ENCODE measurements around the gene STK31.
"Not testable (repeated sequence)": the region's sequence is repeated elsewhere in the genome, so short reads cannot be mapped to it uniquely, and the experiment has no call there.

The STK31 gene

DNA sequence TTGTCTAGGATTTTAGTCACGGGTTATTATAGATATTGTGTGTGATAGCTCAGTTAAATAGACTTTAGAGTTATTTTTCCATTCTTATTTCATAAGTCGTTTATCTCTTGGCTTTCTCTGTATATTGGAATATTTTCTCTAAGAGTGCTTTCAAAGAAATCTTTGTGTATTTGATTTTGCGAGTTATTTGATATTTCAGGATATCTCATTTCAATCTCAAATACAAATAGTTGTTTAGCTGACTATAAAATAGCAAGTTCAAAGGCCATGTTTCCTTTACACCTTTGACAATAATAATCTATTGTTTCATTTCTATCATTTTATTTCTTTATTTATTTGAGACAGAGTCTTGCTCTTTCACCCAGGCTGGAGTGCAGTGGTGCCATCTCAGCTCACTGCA, 55.9 kb downstream of the STK31 start:
- no peak overlapping the region for H3K4me3 ChIP-seq (ENCODE audit: control insufficient read depth in 1 of 7, extremely low read depth in 1 of 7, insufficient read depth in 4 of 7, low read depth in 2 of 7, low read length in 6 of 7)
- H3K27me3 ChIP-seq (replicated peaks in 2 of 5; ENCODE audit: control insufficient read depth in 4 of 5, insufficient read depth in 5 of 5, low read length in 4 of 5): no peaks in the 10 kb centered on the region
- WGBS (ENCODE audit: insufficient coverage): no CpG with 5 or more reads among the region's 3 CpGs
- no peaks in the 10 kb centered on the region for H3K36me3 ChIP-seq (ENCODE audit: control insufficient read depth in 4 of 4, insufficient read depth in 4 of 4, low read length in 3 of 4)
- H3K27ac ChIP-seq (ENCODE audit: insufficient read depth in 1 of 2, low read depth in 1 of 2, low read length in 2 of 2, poor library complexity in 1 of 2, severe bottlenecking in 2 of 2): no peak overlapping the region
- H3K4me1 ChIP-seq (ENCODE audit: control extremely low read depth in 1 of 4, control insufficient read depth in 4 of 4, insufficient read depth in 4 of 4, low read length in 3 of 4): peaks cover 0 to 2% (median under 1%) of the 10 kb centered on the region in 4 experiments
- POLR2A ChIA-PET: no interaction called here
- no peaks in the 10 kb centered on the region for H3K9me3 ChIP-seq (ENCODE audit: control extremely low read depth in 1 of 5, control insufficient read depth in 4 of 5, insufficient read depth in 2 of 5, low read depth in 1 of 5, low read length in 4 of 5)
- CTCF ChIA-PET: no interaction called here
- no peak for DNase-seq

DNA sequence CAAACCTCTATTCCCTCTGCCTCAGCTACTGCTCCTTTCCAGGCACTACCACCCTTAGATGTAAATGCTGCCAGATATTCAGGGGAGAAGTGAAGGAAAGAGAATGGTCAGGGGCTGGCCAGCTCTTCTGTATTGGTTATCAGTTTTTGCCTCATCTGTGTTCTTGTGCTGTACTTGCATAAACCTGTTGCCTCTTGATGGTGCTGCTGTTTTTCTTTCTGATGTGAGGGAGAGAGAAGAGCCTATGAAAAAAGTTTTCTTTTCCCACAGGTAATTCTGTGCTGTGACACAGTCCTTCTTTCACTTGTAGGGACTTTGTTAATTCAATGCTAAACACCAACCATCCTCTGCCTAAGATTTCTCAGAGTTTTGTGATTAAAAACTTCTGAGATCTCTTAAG, 57.5 kb downstream of the STK31 start:
- no peaks in the 10 kb centered on the region for H3K27me3 ChIP-seq (replicated peaks in 2 of 5; ENCODE audit: control insufficient read depth in 4 of 5, insufficient read depth in 5 of 5, low read length in 4 of 5)
- POLR2A ChIA-PET: no interaction called here
- H3K4me3 ChIP-seq (ENCODE audit: control insufficient read depth in 1 of 7, extremely low read depth in 1 of 7, insufficient read depth in 4 of 7, low read depth in 2 of 7, low read length in 6 of 7): no peak overlapping the region
- no peaks in the 10 kb centered on the region for H3K36me3 ChIP-seq (ENCODE audit: control insufficient read depth in 4 of 4, insufficient read depth in 4 of 4, low read length in 3 of 4)
- CTCF ChIA-PET: no interaction called here
- H3K4me1 ChIP-seq (ENCODE audit: control extremely low read depth in 1 of 4, control insufficient read depth in 4 of 4, insufficient read depth in 4 of 4, low read length in 3 of 4): no peaks in the 10 kb centered on the region
- no peak overlapping the region for H3K27ac ChIP-seq (ENCODE audit: insufficient read depth in 1 of 2, low read depth in 1 of 2, low read length in 2 of 2, poor library complexity in 1 of 2, severe bottlenecking in 2 of 2)
- no peaks in the 10 kb centered on the region for H3K9me3 ChIP-seq (ENCODE audit: control extremely low read depth in 1 of 5, control insufficient read depth in 4 of 5, insufficient read depth in 2 of 5, low read depth in 1 of 5, low read length in 4 of 5)
- DNase-seq: no peak

DNA sequence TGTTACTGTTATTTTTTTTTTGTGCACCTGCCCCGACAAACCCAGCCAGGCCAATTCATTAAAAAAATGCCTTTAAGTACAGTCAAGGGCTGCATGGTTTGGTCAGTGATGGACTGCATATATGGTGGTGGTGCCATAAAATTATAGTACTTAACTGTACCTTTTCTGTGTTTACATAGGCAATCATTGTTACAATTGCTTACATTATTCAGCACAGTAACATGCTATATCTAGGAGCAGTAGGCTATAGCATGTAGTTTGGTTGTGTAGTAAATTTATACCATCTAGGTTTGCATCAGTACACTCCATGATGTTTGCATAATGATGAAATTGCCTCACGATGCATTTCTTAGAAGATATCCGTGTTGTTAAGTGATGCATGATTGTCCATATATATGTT, 58.0 kb downstream of the STK31 start:
- H3K4me3 ChIP-seq (ENCODE audit: control insufficient read depth in 1 of 7, extremely low read depth in 1 of 7, insufficient read depth in 4 of 7, low read depth in 2 of 7, low read length in 6 of 7): no peak overlapping the region
- CTCF ChIA-PET: no interaction called here

DNA sequence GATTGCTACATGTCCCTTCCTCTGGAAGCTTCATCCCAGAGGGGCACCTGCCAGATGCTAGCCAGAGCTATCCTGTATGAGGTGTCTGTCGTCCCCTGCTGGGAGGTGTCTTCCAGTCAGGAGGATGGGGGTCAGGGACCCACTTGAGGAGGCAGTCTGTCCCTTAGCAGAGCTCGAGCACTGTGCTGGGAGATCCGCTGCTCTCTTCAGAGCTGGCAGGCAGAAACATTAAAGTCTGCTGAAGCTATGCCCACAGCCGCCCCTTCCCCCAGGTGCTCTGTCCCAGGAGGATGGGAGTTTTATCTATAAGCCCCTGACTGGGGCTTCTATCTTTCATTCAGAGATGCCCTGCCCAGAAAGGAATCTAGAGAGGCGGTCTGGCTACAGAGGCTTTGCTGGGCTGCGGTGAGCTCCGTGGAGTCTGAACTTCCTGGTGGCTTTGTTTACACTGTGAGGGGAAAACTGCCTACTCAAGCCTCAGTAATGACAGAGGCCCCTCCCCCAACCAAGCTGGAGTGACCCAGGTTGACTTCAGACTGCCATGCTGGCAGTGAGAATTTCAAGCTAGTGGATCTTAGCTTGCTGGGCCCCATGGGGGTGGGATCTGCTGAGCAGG, 69.3 kb downstream of the STK31 start:
- H3K9me3 ChIP-seq (ENCODE audit: control extremely low read depth in 1 of 5, control insufficient read depth in 4 of 5, insufficient read depth in 2 of 5, low read depth in 1 of 5, low read length in 4 of 5); POLR2A ChIA-PET; H3K36me3 ChIP-seq (ENCODE audit: control insufficient read depth in 4 of 4, insufficient read depth in 4 of 4, low read length in 3 of 4); H3K4me3 ChIP-seq (ENCODE audit: control insufficient read depth in 1 of 7, extremely low read depth in 1 of 7, insufficient read depth in 4 of 7, low read depth in 2 of 7, low read length in 6 of 7); H3K27ac ChIP-seq (ENCODE audit: insufficient read depth in 1 of 2, low read depth in 1 of 2, low read length in 2 of 2, poor library complexity in 1 of 2, severe bottlenecking in 2 of 2); H3K27me3 ChIP-seq (replicated peaks in 2 of 5; ENCODE audit: control insufficient read depth in 4 of 5, insufficient read depth in 5 of 5, low read length in 4 of 5); CTCF ChIA-PET; H3K4me1 ChIP-seq (ENCODE audit: control extremely low read depth in 1 of 4, control insufficient read depth in 4 of 4, insufficient read depth in 4 of 4, low read length in 3 of 4); DNase-seq: not testable (repeated sequence)
- 98% methylated on average over 6 of the region's 7 CpGs for WGBS (ENCODE audit: insufficient coverage)

More for the DNA sequence above, 58.0 kb downstream of the STK31 start:
- Histone ChIP-seq H3K27ac (ENCODE audit: insufficient read depth in 1 of 2, low read depth in 1 of 2, low read length in 2 of 2, poor library complexity in 1 of 2, severe bottlenecking in 2 of 2) (no peak overlapping the region), H3K9me3 (ENCODE audit: control extremely low read depth in 1 of 5, control insufficient read depth in 4 of 5, insufficient read depth in 2 of 5, low read depth in 1 of 5, low read length in 4 of 5) (no peaks in the 10 kb centered on the region), H3K4me1 (ENCODE audit: control extremely low read depth in 1 of 4, control insufficient read depth in 4 of 4, insufficient read depth in 4 of 4, low read length in 3 of 4) (no peaks in the 10 kb centered on the region), H3K27me3 (replicated peaks in 2 of 5; ENCODE audit: control insufficient read depth in 4 of 5, insufficient read depth in 5 of 5, low read length in 4 of 5) (no peaks in the 10 kb centered on the region), H3K36me3 (ENCODE audit: control insufficient read depth in 4 of 4, insufficient read depth in 4 of 4, low read length in 3 of 4) (no peaks in the 10 kb centered on the region)
- no peak for DNase-seq
- POLR2A ChIA-PET: no interaction called here
- WGBS (ENCODE audit: insufficient coverage): no CpG with 5 or more reads among the region's 3 CpGs

DNA sequence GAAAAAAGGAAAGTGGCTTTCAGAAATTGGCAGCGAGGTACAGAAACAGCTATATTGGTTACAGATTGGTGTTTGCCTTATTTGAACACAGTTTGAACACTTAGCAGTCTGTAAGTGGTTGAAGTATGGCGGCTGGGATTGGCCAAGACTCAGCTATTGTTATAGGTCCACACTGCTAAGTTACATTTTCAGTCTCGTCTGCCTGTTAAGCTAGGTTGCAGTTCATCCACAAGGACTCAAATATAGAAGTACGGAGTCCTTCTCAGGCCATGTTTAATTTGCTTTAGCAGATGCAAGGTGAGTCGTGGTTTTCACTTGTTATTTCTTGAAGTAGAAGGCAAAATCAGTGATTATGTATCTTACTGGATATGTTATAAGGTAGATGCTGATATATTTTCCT, 73.1 kb downstream of the STK31 start:
- H3K27me3 ChIP-seq (replicated peaks in 2 of 5; ENCODE audit: control insufficient read depth in 4 of 5, insufficient read depth in 5 of 5, low read length in 4 of 5): no peaks in the 10 kb centered on the region
- H3K4me3 ChIP-seq (ENCODE audit: control insufficient read depth in 1 of 7, extremely low read depth in 1 of 7, insufficient read depth in 4 of 7, low read depth in 2 of 7, low read length in 6 of 7): no peak overlapping the region
- no peaks in the 10 kb centered on the region for H3K4me1 ChIP-seq (ENCODE audit: control extremely low read depth in 1 of 4, control insufficient read depth in 4 of 4, insufficient read depth in 4 of 4, low read length in 3 of 4)
- 100% methylated on average over 3 of the region's 5 CpGs for WGBS (ENCODE audit: insufficient coverage)
- H3K9me3 ChIP-seq (ENCODE audit: control extremely low read depth in 1 of 5, control insufficient read depth in 4 of 5, insufficient read depth in 2 of 5, low read depth in 1 of 5, low read length in 4 of 5): peaks cover 0 to 5% (median 0%) of the 10 kb centered on the region in 5 experiments
- CTCF ChIA-PET: interaction anchor here (0.6 kb wide), 1 partner anchor 869 kb away, joined by 6 read pairs; no protein-coding TSS in a partner anchor
- no peaks in the 10 kb centered on the region for H3K36me3 ChIP-seq (ENCODE audit: control insufficient read depth in 4 of 4, insufficient read depth in 4 of 4, low read length in 3 of 4)
- POLR2A ChIA-PET: no interaction called here
- no peak for DNase-seq
- H3K27ac ChIP-seq (ENCODE audit: insufficient read depth in 1 of 2, low read depth in 1 of 2, low read length in 2 of 2, poor library complexity in 1 of 2, severe bottlenecking in 2 of 2): no peak overlapping the region

DNA sequence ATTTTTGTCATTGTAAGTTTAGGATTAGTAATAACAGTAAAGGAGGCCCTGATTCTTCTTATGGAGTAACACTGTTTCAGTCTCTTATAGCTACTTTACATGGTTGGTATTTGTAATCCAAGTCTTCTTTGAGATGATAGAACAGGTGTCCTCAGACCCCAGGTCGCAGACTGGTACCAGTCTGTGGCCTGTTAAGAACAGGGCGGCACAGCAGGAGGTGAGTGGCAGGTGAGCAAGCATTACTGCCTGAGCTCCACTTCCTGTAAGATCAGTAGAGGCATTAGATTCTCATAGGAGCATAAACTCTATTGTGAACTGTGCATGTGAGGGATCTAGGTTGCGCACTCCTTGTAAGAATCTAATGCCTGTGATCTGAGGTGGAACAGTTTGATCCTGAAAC, 77.3 kb downstream of the STK31 start:
- CTCF ChIA-PET: no interaction called here
- no peak overlapping the region for H3K4me3 ChIP-seq (ENCODE audit: control insufficient read depth in 1 of 7, extremely low read depth in 1 of 7, insufficient read depth in 4 of 7, low read depth in 2 of 7, low read length in 6 of 7)
- no peaks in the 10 kb centered on the region for H3K36me3 ChIP-seq (ENCODE audit: control insufficient read depth in 4 of 4, insufficient read depth in 4 of 4, low read length in 3 of 4)
- no peak for DNase-seq
- no peaks in the 10 kb centered on the region for H3K27me3 ChIP-seq (replicated peaks in 2 of 5; ENCODE audit: control insufficient read depth in 4 of 5, insufficient read depth in 5 of 5, low read length in 4 of 5)
- H3K27ac ChIP-seq (ENCODE audit: insufficient read depth in 1 of 2, low read depth in 1 of 2, low read length in 2 of 2, poor library complexity in 1 of 2, severe bottlenecking in 2 of 2): no peak overlapping the region
- POLR2A ChIA-PET: no interaction called here
- WGBS (ENCODE audit: insufficient coverage): 100% methylated on average over 3 of the region's 3 CpGs
- no peaks in the 10 kb centered on the region for H3K9me3 ChIP-seq (ENCODE audit: control extremely low read depth in 1 of 5, control insufficient read depth in 4 of 5, insufficient read depth in 2 of 5, low read depth in 1 of 5, low read length in 4 of 5)
- H3K4me1 ChIP-seq (ENCODE audit: control extremely low read depth in 1 of 4, control insufficient read depth in 4 of 4, insufficient read depth in 4 of 4, low read length in 3 of 4): no peaks in the 10 kb centered on the region

DNA sequence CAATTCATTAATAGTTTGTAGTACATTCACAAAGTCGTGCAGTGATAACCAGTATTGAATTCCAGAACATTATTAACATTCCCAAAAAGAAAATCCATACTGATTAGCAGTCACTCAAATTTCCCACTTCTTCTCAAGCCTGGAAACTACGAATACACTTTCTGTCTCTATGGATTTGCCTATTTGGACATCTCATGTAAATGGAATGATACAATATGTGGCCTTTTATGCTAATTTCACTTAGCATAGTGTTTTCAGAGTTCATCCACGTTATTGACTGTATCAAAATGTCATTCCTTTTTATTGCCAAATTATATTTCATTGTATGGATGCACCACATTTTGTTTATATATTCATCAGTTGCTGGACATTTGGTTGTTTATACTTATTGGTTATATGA, 78.8 kb downstream of the STK31 start:
- H3K4me3 ChIP-seq (ENCODE audit: control insufficient read depth in 1 of 7, extremely low read depth in 1 of 7, insufficient read depth in 4 of 7, low read depth in 2 of 7, low read length in 6 of 7): no peak overlapping the region
- no peak overlapping the region for H3K27ac ChIP-seq (ENCODE audit: insufficient read depth in 1 of 2, low read depth in 1 of 2, low read length in 2 of 2, poor library complexity in 1 of 2, severe bottlenecking in 2 of 2)
- no peak for DNase-seq
- peaks cover 0 to 6% (median 0%) of the 10 kb centered on the region in 5 experiments for H3K9me3 ChIP-seq (ENCODE audit: control extremely low read depth in 1 of 5, control insufficient read depth in 4 of 5, insufficient read depth in 2 of 5, low read depth in 1 of 5, low read length in 4 of 5)
- no peaks in the 10 kb centered on the region for H3K27me3 ChIP-seq (replicated peaks in 2 of 5; ENCODE audit: control insufficient read depth in 4 of 5, insufficient read depth in 5 of 5, low read length in 4 of 5)
- no CpG with 5 or more reads among the region's 3 CpGs for WGBS (ENCODE audit: insufficient coverage)
- ChIA-PET CTCF (no interaction called here), POLR2A (no interaction called here)
- no peaks in the 10 kb centered on the region for H3K36me3 ChIP-seq (ENCODE audit: control insufficient read depth in 4 of 4, insufficient read depth in 4 of 4, low read length in 3 of 4)
- H3K4me1 ChIP-seq (ENCODE audit: control extremely low read depth in 1 of 4, control insufficient read depth in 4 of 4, insufficient read depth in 4 of 4, low read length in 3 of 4): no peaks in the 10 kb centered on the region
